Prostate gland (tissue), 1 donor: Measurements from ENCODE around the gene ZNF616.

Experiments used
- POLR2A ChIP-seq: fragments of 450-650 bp; IDR thresholded peaks from one replicate; pipeline ENCODE4 v1.6.1; 2016; ENCODE audit warnings: antibody characterized with exemption, mild to moderate bottlenecking
- POLR2AphosphoS5 ChIP-seq: sonication (generic); formaldehyde crosslinking; IDR thresholded peaks from one replicate; pipeline ENCODE4 v1.6.1; 2017; ENCODE audit warnings: antibody characterized with exemption

GRCh38 chr19:52176574-52176973 is 36.8 kb upstream of the ZNF616 start:
- no peak for TF ChIP-seq POLR2A
- no peak for TF ChIP-seq POLR2AphosphoS5
